GM13976 (cell line): ENCODE data around the gene C17orf107.

ENCODE experiments used
- DNase-seq: peaks from one replicate; pipeline ENCODE4 v3.0.0; 2012; ENCODE audit warnings: low spot score
- CTCF ChIP-seq: IDR thresholded peaks from 2 replicates; pipeline ENCODE4 v1.5.1; 2012; ENCODE audit warnings: borderline replicate concordance, mild to moderate bottlenecking; ENCODE audit not compliant: insufficient read depth; ENCODE audit errors: extremely low read depth, missing control alignments, control extremely low read depth
- in situ Hi-C: fragments of 300-500 bp; cut with MboI; formaldehyde crosslinking; loops from one replicate; pipeline ENCODE4 v1.12.0; 2022; ENCODE audit warnings: low sequenced_read_pairs, mixed read lengths, inconsistent platforms; ENCODE audit not compliant: unreplicated experiment

C17orf107 gene

DNA sequence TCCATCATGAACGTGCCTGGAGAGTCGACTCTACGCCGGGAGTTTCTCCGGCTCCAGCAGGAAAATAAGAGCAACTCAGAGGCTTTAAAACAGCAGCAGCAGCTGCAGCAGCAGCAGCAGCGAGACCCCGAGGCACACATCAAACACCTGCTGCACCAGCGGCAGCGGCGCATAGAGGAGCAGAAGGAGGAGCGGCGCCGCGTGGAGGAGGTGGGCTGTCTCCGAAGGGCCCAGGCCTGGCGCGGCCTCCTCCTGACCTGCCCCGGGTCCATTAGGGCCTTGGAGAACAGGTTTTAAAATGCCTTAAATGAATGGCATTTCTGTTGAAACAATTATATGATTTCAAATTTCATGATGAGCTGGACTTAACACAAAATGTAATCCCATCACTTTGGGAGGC is 11.8 kb upstream of the C17orf107 start:
- TF ChIP-seq CTCF = no peak
- in situ Hi-C loops = loop anchor here (10.0 kb wide), 2 partner anchors 103 to 173 kb away; partner anchors contain the start of genes ARRB2, GLTPD2 and VMO1
- no peak for DNase-seq

- no peak for DNase-seq
- TF ChIP-seq CTCF = no peak
- in situ Hi-C loops = no loop called here
These were observed 7.6 kb upstream of the C17orf107 start for GRCh38 chr17:4891411-4892410.

DNA sequence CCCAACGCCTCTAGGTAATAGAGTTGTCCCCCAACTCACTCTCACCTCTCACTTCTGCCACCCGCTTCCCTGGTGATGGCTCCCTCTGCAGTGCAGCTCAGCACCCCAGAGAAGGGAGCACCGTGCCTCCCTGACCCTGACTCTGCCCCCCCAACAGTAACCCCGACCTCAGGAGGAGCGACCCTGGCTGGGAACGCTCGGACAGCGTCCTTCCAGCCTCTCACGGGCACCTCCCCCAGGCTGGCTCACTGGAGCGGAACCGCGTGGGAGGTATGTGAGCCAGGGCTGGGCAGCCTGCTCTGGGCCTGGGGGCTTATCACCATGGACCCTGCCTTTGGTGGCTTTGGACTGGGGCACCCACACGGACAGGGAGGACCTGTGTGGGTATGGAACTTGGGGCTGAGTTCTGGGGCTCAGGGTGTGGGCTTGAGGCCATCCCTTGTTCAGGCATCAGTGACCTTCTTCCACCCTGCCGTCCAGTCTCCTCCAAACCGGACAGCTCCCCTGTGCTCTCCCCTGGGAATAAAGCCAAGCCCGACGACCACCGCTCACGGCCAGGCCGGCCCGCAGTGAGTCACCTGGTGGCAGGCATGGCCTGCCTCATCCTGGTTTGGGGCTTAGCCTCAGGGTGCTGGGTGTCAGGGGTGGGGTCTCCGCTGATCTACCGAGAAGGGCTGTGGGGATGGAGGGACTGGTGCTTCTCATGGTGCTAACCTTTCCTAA is 6.7 kb upstream of the C17orf107 start:
- no peak for TF ChIP-seq CTCF
- no peak for DNase-seq
- in situ Hi-C loops = no loop called here

DNA sequence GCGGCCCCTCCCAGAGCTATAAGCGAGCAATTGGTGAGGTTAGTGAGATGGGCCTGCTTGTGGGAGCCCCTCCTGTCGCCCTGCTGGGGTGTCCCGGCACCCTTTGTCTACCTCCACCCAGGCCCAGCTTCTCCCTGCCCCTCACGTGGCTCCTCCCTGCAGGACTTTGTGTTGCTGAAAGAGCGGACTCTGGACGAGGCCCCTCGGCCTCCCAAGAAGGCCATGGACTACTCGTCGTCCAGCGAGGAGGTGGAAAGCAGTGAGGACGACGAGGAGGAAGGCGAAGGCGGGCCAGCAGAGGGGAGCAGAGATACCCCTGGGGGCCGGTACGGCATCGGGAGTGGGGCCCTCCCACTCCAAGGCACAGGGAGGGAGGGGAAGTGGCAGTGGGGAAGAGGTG is 6.1 kb upstream of the C17orf107 start:
- no peak for DNase-seq
- TF ChIP-seq CTCF = no peak
- in situ Hi-C loops = no loop called here

- no peak for DNase-seq
- in situ Hi-C loops = no loop called here
- no peak for TF ChIP-seq CTCF
These were observed 5.4 kb upstream of the C17orf107 start for GRCh38 chr17:4893721-4894560.

DNA sequence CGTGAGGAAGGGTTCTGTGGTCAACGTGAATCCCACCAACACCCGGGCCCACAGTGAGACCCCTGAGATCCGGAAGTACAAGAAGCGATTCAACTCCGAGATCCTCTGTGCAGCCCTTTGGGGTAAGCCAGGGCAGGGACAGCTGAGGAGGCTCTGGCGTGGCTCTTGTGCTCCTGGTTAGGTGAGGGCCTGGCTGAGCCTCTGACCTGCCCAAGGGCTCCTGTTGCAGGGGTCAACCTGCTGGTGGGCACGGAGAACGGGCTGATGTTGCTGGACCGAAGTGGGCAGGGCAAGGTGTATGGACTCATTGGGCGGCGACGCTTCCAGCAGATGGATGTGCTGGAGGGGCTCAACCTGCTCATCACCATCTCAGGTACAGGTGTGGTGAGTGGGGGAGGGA is 4.2 kb upstream of the C17orf107 start:
- no peak for DNase-seq
- in situ Hi-C loops = no loop called here
- no peak for TF ChIP-seq CTCF
